ENCODE data around the gene LPIN1. TPM values are rescaled to one million over a fixed set of nuclear protein-coding genes. Genes with fewer than 3 reads are reported as not detected.

Gene LPIN1, protein sequence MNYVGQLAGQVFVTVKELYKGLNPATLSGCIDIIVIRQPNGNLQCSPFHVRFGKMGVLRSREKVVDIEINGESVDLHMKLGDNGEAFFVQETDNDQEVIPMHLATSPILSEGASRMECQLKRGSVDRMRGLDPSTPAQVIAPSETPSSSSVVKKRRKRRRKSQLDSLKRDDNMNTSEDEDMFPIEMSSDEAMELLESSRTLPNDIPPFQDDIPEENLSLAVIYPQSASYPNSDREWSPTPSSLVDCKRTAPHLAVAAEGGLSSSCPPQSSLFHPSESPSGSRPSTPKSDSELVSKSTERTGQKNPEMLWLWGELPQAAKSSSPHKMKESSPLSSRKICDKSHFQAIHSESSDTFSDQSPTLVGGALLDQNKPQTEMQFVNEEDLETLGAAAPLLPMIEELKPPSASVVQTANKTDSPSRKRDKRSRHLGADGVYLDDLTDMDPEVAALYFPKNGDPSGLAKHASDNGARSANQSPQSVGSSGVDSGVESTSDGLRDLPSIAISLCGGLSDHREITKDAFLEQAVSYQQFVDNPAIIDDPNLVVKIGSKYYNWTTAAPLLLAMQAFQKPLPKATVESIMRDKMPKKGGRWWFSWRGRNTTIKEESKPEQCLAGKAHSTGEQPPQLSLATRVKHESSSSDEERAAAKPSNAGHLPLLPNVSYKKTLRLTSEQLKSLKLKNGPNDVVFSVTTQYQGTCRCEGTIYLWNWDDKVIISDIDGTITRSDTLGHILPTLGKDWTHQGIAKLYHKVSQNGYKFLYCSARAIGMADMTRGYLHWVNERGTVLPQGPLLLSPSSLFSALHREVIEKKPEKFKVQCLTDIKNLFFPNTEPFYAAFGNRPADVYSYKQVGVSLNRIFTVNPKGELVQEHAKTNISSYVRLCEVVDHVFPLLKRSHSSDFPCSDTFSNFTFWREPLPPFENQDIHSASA
- total RNA-seq, result 38.3 TPM

DNA sequence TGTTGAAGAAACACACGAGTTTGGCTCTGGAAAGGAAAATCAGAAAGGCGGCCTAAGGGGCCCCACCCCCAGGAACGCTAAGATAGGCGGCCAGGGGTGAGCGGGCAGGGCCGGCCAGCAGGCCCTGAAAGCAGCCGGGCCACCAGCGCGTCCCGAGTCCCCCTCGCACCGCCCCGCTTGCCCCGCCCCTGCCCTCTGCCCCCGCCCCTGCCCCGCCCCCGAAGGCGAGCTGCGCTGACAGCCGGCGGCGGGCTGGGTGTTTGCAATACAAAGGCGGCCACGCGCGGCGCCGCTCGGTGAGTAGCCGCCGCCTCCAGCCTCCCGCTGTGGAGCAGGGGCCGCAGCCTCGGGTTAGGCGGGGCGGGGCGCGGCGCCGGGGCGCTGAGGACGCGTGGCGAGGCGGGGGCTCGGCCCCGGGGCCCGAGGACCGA is at the start of gene LPIN1:
Gene LPIN1 (plus strand): TSS at position 257 of the 431 bp plus-strand sequence. CDS start 18,910 bp downstream, outside the sequence.
- DNase-seq, result peak; percentile 78

DNA sequence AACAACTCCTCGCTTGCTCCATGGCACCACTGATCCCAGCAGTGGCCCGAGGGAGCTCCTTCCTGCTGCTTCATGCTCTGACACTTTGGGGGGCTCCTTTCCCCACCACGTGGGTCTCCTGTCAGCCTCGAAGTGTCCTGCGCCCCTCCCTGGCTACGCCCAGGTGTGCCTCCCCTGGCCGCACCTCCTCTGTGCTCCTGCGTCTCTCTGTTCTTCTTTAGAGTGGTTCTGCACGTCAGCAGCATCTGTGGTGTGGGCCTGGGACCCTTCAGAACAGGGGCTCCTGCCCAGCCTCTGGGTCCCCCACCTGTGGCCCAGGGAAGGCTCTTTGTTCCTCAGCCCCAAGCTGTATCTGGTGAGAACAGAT is 49.7 kb upstream of the LPIN1 start:
- no peak for DNase-seq

DNA sequence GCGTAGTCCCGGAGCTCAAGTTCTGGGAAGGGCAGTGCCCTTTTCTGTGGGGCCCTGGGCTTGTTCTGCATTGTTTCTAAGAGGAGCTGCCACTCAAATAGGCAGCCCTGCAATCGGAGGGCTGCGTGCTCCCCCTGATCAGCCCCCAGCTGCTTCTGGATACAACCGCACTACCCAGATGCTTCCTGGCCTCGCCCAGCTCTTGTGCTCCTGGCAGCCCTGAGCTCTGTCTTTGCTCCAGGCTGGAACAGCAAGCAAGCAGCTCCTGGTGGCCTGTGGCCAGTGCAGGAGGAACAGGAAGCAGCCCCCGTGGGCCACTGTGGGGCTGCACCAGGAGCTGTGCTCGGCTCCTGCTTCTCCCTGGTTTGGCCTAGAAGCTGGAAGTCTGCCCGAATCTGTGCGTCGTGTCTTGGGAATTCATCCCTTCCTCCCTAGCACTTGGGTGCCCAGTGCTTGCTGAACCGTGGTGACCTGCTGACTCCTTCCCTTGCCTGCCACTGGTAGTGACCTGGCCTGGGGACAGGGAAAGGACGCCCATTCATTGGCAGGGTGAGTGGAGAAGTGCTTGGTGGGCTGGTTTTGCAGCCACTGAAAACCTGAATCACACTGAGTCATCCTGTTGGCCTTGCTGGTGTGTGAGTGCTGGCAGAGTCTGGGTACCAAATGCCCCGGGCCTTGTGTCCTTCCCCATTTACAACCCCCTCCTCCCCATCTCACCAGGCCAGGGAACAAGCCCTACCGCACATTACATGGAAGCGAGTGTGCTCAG is 49.1 kb upstream of the LPIN1 start:
- DNase-seq, result peak; percentile 61

DNA sequence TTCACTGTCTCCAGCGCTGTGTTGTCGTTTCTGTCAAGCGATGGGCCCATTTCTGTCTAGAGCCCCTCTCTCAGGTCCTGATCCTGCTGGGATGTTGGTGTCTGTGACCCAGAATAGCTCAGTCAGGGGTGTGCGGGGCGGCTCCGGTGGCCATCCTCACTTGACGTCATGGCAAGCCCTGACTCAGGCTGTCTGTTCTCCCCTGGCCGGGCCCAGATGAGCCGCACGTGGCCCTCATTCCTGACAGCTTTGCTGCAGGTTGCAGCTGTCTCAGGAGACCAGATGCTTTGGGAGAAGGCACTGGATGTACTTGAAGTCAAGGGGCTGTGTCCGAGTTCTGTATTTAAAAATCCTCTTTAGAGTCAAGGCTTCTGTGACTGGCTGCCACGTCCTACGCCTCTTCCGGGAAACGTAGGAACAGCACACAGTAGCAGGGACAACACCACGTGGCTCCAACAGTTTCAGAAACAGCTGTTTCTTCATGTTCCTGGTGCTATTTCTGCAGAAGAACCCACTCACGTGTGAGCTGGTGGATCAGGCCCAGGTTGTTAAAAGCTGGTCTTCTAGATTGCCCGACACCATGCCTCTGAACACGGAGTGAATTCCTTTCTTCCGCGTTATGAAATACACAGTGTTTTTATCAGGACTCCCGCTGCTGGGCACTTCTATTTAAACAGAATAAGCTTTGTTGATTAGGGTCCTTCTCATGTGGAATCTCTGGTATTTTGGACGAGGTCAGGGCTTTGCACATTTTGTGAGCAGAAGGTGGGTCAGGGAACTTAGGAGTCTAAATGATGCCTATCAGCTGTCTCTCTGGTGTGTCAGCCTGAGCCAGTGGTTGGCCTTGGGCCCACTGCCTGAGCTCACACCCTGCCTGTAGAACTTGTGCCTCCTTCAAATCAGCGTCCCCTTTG is 48.2 kb upstream of the LPIN1 start:
- DNase-seq, result peak; percentile 25

DNA sequence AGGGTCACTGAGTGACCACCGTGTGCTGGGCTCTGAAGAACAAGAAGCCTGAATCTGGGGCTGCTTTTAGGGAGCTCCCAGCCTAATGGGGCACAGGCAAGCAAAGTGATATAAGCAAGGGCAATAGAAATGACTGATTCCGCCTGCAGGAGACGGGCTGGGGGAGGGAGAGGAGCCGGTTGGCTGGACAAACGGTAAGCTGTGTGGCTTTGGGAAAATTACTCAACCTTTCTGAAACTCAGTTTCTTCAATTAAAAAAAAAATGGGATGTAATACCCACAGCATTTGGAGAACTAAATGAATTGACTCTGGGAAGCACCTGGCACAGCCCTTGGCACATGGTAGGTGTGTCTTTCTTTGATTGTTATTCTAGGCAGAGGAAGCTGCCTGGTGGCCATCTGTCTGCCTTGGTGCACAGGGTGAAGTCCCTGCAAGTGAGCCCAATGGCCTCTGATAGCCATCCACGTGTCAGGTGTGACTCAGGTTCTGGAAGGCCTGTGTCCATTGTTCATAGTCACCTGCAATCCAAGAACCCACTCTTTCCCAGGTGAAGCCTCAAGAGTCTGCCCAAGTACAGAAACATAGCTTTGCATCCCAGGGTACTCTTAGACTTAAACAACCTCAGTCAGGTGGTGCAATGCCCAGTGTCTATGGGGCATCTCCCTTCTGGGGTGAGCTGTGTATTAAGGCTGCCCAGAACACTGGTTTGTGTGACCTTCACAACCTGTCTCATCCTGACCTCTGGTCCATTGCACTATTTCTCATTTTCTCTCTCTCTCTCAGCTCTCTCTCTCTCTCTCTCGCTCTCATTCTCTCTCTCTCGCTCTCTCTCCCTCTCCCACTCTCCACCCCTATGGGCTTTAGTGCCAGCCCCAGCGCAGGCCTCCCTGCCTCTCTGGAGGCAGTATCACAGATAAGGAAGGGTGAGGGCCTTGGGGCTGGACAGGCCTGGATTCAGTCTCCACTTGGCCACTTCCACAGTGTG is 46.5 kb upstream of the LPIN1 start:
- DNase-seq, result no peak

DNA sequence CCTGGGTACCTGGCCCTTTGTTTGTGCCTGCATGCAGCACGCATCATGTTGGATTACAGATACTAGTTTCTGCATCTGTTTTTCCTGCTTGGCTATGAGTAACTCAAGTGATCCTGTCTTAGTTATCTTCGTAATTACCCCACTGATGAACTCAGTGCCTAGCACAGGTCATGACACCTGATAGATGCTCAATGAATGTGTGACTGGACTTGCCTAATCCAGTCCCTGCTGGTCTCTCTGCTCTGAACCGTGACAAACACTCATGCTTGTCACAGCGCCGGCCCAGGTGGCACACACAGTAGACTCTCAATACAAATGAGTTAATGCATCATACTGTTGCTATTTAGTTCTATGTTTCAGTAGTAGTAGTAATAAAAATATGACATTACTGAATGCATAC is 45.2 kb upstream of the LPIN1 start:
- no peak for DNase-seq

DNA sequence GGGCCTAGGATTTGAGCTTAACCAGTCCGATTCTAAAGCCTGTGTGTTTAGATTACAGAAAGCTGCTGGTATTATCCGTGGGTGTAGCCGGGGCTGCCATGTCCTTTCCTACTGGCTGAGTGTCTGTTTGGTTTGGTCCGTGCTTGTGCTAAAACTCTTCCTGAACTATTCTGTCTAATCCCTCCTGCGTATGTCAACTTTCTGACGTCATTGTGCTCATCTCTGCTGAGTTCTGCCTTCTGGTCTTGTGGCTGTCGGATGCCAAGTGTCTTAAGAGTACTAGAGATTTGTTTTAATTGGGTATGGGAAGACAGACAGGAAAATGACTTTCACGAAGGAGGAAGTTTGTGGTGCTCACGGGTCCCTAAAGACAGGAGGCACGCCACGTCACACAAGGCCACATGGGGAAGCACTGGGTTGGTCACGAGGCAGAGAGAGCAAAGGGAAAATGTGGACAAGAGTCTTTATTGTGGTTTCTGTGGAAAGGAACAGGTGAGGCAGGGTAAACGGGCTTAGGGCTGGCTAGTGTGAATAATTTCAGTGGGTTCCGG is 44.6 kb upstream of the LPIN1 start:
- no peak for DNase-seq

DNA sequence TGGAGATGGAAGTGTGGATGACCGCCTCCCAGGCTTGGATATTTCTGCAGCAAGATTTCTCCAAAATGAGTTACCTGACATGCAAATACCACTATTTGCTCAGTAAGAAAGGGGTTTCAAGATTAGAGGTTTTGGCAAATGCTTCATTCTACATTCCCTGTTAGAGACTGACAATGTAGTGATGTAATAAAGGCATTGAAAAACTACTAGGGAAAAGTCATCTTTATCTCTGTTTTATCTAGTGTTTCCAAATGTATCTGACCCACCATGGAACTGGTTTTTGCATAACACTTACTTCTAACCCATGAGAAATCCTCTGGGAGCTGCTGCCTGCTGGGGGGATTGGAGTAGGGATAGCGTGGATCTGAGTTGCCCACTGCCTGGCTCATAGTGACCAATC is 43.5 kb upstream of the LPIN1 start:
- no peak for DNase-seq

DNA sequence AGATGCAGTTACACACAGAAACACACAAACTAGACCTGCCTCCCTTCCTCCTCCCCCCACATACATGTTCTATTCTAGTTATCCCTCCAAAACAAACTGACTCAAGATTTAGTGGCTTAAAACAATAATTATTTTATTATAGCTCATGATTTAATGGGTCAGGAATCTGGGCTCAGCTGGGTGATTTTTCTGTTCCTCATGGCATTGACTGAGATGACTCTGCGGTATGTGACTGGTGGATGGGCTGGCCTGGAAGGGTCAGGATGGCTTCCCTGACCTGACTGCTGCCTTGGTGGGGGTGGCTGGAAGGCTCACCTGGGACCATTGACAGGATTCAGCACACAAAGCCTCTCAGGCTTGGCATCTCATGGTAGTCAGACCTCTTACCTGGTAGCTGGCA is 42.7 kb upstream of the LPIN1 start:
- no peak for DNase-seq

DNA sequence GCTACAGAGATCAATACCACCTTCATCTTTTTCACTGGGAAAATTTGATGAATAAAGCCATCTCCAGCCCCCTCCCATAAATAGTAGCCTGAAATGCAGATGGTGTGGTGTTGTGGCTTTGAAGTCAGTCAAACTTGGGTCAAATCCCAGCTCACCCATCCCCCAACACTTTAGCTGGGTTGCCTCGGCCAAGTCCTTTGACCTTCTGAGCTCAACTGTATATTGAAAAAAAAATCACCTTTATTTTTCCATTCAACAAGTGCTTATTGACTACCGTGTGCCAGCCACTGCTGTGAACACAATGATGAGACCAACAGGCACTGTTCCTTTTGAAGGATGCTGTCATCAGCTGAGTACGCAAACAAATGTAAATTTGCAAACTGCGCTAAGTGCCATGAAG is 41.4 kb upstream of the LPIN1 start:
- DNase-seq, result no peak

DNA sequence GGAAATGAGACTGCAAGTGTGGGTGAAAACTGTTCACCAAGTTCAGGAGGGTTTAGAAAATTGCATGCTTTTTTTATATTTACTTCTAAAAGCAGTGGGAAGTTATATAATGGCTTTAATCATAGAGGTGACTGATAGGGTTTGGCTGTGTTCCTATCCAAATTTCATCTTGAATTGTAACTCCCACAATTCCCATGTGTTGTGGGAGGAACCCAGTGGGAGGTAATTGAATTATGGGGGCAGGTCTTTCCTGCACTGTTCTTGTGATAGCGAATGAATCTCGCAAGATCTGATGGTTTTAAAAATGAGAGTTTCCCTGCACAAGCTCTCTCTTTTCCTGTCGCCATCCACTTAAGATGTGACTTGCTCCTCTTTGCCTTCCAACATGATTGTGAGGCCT is 40.7 kb upstream of the LPIN1 start:
- no peak for DNase-seq

DNA sequence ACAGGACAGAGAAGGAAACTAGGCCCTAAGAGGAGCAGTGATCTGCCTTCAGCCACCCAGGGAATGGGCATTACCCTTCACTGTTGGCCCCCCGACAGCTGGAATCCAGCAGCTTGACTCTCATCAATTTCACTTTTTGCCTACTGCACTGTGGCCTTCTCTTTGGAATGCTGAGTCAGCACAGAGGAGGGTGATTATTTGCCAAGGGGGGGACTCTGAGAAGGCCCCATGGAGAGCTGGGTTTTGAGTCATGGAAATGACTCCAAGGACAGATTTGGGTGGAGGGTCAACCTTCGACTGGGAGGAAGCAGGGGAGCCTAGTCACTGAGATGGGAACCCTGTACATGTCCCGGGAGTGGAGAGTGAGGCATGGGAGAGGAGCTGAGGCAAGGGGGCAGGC is 38.3 kb upstream of the LPIN1 start:
- no peak for DNase-seq

DNA sequence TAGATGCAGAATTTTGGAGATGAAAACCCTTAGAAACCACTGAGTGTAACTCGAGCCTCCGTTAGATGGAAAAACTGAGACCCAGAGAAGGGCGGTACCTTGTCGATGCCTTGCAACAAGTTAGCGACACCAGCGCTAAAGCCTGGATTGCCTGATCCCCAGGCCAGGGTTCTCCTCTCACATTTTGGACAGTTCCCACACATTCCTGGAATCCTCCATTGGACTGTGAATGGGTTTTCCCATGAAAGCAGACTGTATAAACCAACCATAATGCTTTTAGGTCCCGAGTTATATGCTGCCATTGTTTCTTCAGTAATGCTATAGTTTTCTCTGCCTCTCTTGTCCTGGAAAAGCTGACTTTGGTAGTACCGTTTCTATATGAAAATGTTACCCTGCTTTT is 37.1 kb upstream of the LPIN1 start:
- DNase-seq, result no peak

DNA sequence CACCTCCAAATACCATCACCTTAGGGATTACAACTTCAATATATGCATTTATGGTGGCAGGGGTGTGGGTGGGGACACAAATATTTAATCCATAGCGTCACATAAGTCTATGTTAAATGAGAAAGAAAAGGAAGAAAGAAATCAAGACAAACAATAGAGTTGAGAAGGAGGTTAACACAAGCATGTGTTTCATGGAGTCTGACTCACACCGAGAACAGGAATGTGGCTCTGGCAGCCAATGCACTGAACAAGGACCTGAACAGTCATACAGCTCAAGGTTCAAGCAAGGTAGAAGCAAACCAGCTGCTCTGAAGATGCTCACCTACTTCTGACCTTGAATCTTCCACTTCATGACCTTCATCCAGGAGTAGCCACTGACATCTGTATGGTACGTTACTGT is 36.2 kb upstream of the LPIN1 start:
- no peak for DNase-seq

DNA sequence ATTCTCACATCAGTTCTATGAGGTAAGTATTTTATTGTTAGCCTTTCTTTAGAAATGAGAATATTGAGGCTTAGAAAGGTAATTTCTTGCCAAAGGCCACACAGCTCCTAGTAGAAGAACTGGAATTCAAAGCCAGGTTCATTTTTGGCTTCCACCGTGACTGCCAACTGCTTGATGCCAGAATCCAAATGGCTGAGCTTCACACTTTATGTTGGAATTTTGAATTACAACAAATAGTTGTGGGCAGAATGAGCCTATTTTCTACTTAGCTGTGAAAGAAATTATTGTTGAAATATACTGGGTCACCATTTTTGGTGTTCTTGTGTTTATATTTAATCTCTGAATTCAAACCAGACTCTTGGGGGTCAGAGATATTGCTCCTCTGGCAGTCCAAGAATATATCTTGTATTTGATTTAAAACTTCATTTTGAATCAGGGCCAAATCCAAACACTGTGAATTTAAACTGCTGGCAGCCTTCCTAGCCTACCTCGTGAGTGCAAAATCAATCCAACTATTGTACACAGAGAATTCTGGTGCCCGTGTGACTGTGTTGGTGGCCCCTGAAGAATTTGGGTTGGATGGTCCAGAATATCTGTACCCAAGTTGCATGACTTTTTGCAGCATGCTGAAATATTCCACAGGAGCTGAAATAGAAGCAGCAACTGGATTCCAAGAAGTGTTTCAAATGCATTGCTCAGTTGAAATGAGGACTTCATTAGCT is 35.6 kb upstream of the LPIN1 start:
- no peak for DNase-seq

DNA sequence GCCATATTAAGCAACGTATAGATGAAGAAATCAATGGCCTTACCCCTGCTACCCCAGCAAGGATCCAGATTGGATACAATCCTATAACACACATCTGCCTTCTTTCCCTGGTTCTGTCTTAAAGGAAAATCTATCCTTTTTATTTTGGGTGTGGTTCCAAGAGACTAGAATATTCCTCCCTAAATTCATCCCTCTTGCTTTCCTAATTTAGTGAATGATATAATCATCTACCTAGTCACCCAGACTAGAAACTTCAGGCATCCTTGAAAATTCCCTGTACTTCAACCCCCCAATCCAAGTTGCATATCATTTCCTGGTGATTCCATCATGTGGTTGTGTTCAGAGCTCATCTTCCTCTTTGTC is 35.1 kb upstream of the LPIN1 start:
- DNase-seq, result no peak

DNA sequence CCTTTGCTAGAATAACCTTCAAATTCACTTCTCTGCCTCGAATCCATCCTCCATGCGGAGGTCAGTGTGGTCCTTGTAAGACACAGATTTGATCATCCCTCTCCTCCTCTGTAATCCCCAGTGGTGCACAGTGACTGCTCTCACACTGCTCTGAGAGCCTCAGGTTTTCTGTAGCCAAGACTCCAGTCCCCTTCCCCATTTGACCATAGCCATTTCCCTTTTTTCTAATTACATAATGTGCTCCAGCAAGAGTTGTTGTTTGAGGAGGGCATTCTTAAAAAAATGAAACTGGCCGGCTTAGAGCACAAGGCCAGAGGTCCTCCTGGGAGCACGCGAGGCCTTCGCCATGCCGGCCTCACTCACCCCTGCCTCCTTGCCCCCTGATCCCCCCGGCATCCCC is 34.7 kb upstream of the LPIN1 start:
- DNase-seq, result no peak

DNA sequence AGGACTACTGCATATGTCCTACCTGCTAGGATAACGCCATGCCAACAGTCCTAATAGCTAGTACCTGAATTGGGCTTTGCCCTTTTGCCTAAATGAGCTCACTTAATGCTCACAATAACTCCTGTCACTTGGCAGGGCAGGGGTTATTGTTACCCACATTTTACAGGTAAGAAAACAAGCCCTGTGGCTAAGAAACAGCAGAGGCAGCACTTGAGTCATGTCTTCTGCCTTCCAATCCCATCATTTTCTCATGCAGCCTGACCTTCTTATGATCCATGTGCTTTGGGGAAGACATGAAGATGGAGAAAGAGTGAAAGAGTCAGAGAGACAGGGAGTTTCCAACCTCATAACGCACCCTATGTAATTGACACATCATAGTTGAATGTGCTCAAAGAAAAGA is 33.6 kb upstream of the LPIN1 start:
- no peak for DNase-seq

DNA sequence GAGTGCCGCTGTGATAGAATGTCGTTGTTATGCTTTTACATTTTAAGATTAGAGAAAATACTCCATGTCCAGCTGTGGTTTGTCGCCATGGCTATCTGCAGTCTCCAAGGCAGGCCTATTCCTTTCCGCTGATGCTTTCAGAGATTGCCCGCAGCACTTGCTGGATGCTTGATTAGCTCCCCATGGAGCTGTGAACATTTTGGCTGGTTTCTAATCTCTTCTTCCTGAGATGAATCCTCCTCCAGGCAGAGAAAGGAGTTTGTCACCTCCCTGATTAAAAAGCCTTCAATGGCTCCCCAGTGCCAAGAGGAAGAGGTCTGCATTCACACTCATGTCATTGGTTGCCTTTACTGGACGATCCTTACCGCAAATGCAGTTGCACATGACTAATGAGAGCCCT is 32.6 kb upstream of the LPIN1 start:
- DNase-seq, result no peak

All from skin of body (tissue), 2 donors.